H1 (cell line): Measurements from ENCODE around the gene PPP1R2B. TPM values are rescaled to one million over a fixed set of nuclear protein-coding genes. Genes with fewer than 3 reads are reported as not detected.

Source experiments
- CBX5 ChIP-seq: fragments of 300-800, 300-1000 bp; sonication (generic); IDR thresholded peaks from 2 replicates; pipeline ENCODE4 v1.7.1; 2016; ENCODE audit warnings: antibody characterized with exemption, low read length, low read depth
- CHD7 ChIP-seq: fragments of 300-600 bp; sonication (generic); IDR thresholded peaks from 2 replicates; pipeline ENCODE4 v1.7.1; 2012; ENCODE audit warnings: low read length, moderate library complexity, mild to moderate bottlenecking, inconsistent platforms; ENCODE audit not compliant: insufficient replicate concordance
- CREB1 ChIP-seq: IDR thresholded peaks from 2 replicates; pipeline ENCODE4 v1.6.1; 2012; ENCODE audit warnings: inconsistent platforms
- GTF2F1 ChIP-seq: IDR thresholded peaks from 2 replicates; pipeline ENCODE4 v1.6.1; 2012; ENCODE audit warnings: low read depth, low read length, improper control_type of control experiment, borderline replicate concordance
- HDAC2 ChIP-seq, 2 experiments: fragments of 300-600 bp in 1 of 2; sonication (generic) in 1 of 2; IDR thresholded peaks; 2 replicates each; pipeline ENCODE4 v1.6.1; 2011 to 2012; ENCODE audit warnings: low read depth in 2 of 2, low read length in 2 of 2, mild to moderate bottlenecking in 2 of 2, moderate library complexity in 2 of 2, borderline replicate concordance in 1 of 2, inconsistent platforms in 1 of 2
- POLR2A ChIP-seq, 2 experiments: IDR thresholded peaks; 1 replicate in 1 of 2; 2 replicates in 1 of 2; pipeline ENCODE4 v1.6.1; 2011; ENCODE audit warnings: low read depth in 2 of 2, low read length in 2 of 2, mild to moderate bottlenecking in 2 of 2; ENCODE audit errors: control extremely low read depth in 1 of 2
- RXRA ChIP-seq: IDR thresholded peaks from 2 replicates; pipeline ENCODE4 v1.6.1; 2011; ENCODE audit warnings: low read depth, mild to moderate bottlenecking, low read length, moderate library complexity; ENCODE audit not compliant: insufficient read depth
- SIRT6 ChIP-seq: IDR thresholded peaks from one replicate; pipeline ENCODE4 v1.7.1; 2012; ENCODE audit warnings: low read length, inconsistent platforms
- SP1 ChIP-seq: IDR thresholded peaks from 2 replicates; pipeline ENCODE4 v1.6.1; 2011; ENCODE audit warnings: low read depth, low read length
- TAF7 ChIP-seq: optimal IDR thresholded peaks from 2 replicates; pipeline ENCODE3; 2011; ENCODE audit warnings: low read depth, mild to moderate bottlenecking, inconsistent platforms, low read length, moderate library complexity, borderline replicate concordance
- TCF12 ChIP-seq: IDR thresholded peaks from 2 replicates; pipeline ENCODE4 v1.6.1; 2011; ENCODE audit warnings: low read depth, mild to moderate bottlenecking, low read length
- TEAD4 ChIP-seq: IDR thresholded peaks from 2 replicates; pipeline ENCODE4 v1.6.1; 2012; ENCODE audit warnings: low read depth, low read length, inconsistent platforms, mixed read lengths
- polyA plus RNA-seq, 7 experiments: library from polyadenylated mRNA; depleted of rRNA in 3 of 7; stranded (reverse) in 5 of 7; unstranded in 2 of 7; fragments of >200 nt in 5 of 7; fragments of 200-250 nt in 2 of 7; gene quantifications; 1 replicate in 5 of 7; 2 replicates in 1 of 7; 4 replicates in 1 of 7; pipeline versions ENCODE4 v1.2.1 to v1.2.3, GENCODE V29; 2011 to 2013; ENCODE audit warnings: missing spikeins in 2 of 7, mixed read lengths in 2 of 7
- total RNA-seq: library from RNA; stranded (reverse); fragmentation: NEBNext Ultra II Directional; extraction: Animal tissue kit (Norgen Biotek cat#: 25700); gene quantifications from 2 replicates; pipeline ENCODE4 v1.2.1, GENCODE V29; 2021

The PPP1R2B gene
- total and polyA plus RNA-seq, 2 of the 8 experiments (the other 6 are each of a cell fraction or from before 2014, with no cell fraction given) = not detected

GRCh38 chr5:156802501-156802900 is 47.6 kb upstream of the PPP1R2B start (continued):
- TF ChIP-seq CHD7 = peak; percentile 71
- TF ChIP-seq TAF7 = peak; percentile 13
- no peak for TF ChIP-seq POLR2A (IDR thresholded peaks at IDR 0.05; ENCODE audit: control extremely low read depth in 1 of 2, low read depth in 2 of 2, low read length in 2 of 2)
- no peak for TF ChIP-seq SIRT6
- TF ChIP-seq HDAC2 (IDR thresholded peaks at IDR 0.05; ENCODE audit: borderline replicate concordance in 1 of 2, low read depth in 2 of 2, low read length in 2 of 2) = 0 out of 4 replicates have a peak, but pooled peaks of 1 of the 2 experiments have one; percentile 29
- TF ChIP-seq SP1 = 0 out of 2 replicates have a peak, but pooled peaks have one; percentile 14
- no peak for TF ChIP-seq CBX5
- TF ChIP-seq CREB1 = no peak
- peak; percentile 93 for TF ChIP-seq TEAD4
- 0 out of 2 replicates have a peak, but pooled peaks have one; percentile 49 for TF ChIP-seq TCF12
- TF ChIP-seq GTF2F1 = no peak
- no peak for TF ChIP-seq RXRA
